Body of pancreas (tissue), 4 donors: ENCODE results near the gene SRPRB. TPM values are rescaled to one million over a fixed set of nuclear protein-coding genes. Genes with fewer than 3 reads are reported as not detected.

ENCODE experiments used
- ATAC-seq: fragments of 150-250 bp; one replicate; pipeline ENCODE4 v1.9.1; 2016
- DNase-seq, 4 donors: peaks; one replicate each; pipeline ENCODE4 v3.0.0-alpha.2; 2019
- H3K27ac ChIP-seq, 4 donors: fragments of 200-600 bp; sonication (generic); 1 replicate in 3 of 4; 2 replicates in 1 of 4; pipeline versions ENCODE4 v1.5.1 to v1.6.1; 2016 to 2019; ENCODE audit warnings: mild to moderate bottlenecking in 1 of 4, mixed read lengths in 1 of 4, moderate library complexity in 1 of 4
- H3K27me3 ChIP-seq, 2 donors: fragments of 200-600 bp; sonication (generic); one replicate each; pipeline ENCODE4 v1.6.0; 2016; ENCODE audit warnings: mild to moderate bottlenecking in 1 of 2
- H3K36me3 ChIP-seq, 2 donors: fragments of 200-600 bp; sonication (generic); replicated peaks in 1 of 2; 2 replicates each; pipeline ENCODE4 v1.5.1; 2016; ENCODE audit warnings: low read depth in 2 of 2; ENCODE audit not compliant: insufficient read depth in 1 of 2
- H3K4me1 ChIP-seq: fragments of 200-600 bp; sonication (generic); one replicate; pipeline ENCODE4 v1.6.0; 2016
- H3K4me3 ChIP-seq, 2 donors: fragments of 200-600 bp; sonication (generic); 1 replicate in 1 of 2; 2 replicates in 1 of 2; pipeline ENCODE4 v1.5.1; 2016 to 2019
- H3K9me3 ChIP-seq, 3 donors: fragments of 200-600 bp; sonication (generic); 1 replicate in 2 of 3; 2 replicates in 1 of 3; pipeline ENCODE4 v1.5.1; 2016
- POLR2A ChIP-seq, 3 donors: fragments of 450-650 bp; IDR thresholded peaks; one replicate each; pipeline ENCODE4 v1.6.1; 2016; ENCODE audit warnings: antibody characterized with exemption in 3 of 3, mild to moderate bottlenecking in 2 of 3
- WGBS, 2 donors: methylation state at CpG; one replicate each; pipeline ENCODE4 v1.1.5; 2017; 5-methylcytosine and 5-hydroxymethylcytosine counted together
- intact Hi-C: fragments of 100-400 bp; cut with DNase I; formaldehyde crosslinking; loops from one replicate; pipeline ENCODE4 v1.15.1; 2023
- total RNA-seq, 2 donors: library from RNA; depleted of rRNA; stranded (reverse); fragments of >200 nt; gene quantifications; one replicate each; pipeline ENCODE4 v1.1.0, GENCODE V29; 2016
- TF ChIP-seq, protein P1 (sequence below), 7 experiments: fragments of 450-650 bp in 4 of 7; fragments of 200-600 bp in 3 of 7; sonication (generic) in 3 of 7; IDR thresholded peaks; one replicate each; pipeline ENCODE4 v1.5.1; 2016 to 2019; ENCODE audit warnings: antibody characterized with exemption in 7 of 7

The SRPRB gene
- total RNA-seq, 2 donors from 2014 or later = 28.3 to 39.4 TPM

DNA sequence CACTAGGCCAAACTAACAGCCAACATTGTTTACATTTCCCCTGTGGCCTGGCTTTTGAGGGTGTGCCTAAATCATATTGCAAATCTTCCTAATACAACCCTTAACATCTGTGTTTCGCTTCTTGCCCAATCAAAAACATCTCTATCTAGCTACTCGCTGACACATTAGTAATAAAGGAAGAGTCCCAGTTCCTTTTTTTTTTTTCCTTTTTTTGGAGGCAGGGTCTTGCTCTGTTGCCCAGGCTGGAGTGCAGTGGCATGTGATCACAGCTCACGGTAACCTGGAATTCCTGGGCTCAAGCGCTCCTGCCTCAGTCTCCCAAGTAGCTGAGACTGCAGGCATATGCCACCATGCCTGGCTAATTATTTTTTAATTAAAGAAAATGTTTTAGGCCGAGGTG, 2.1 kb upstream of the SRPRB start:
- DNase-seq (no peak), ATAC-seq (no peak)
- no peak overlapping the region for H3K4me3 ChIP-seq
- peaks cover 7% of the 10 kb centered on the region for H3K4me1 ChIP-seq
- H3K27ac ChIP-seq = no peak overlapping the region
- no peaks in the 10 kb centered on the region for H3K27me3 ChIP-seq
- 80 to 90% methylated on average over 5 of the region's 5 CpGs for WGBS, 2 donors
- intact Hi-C loops = loop anchor here (10.0 kb wide), 1 partner anchor 139 kb away; the partner anchor contains the start of gene TOPBP1
- peaks cover 0 to 2% of the 10 kb centered on the region in 2 donors for H3K36me3 ChIP-seq
- TF ChIP-seq, protein P1, sequence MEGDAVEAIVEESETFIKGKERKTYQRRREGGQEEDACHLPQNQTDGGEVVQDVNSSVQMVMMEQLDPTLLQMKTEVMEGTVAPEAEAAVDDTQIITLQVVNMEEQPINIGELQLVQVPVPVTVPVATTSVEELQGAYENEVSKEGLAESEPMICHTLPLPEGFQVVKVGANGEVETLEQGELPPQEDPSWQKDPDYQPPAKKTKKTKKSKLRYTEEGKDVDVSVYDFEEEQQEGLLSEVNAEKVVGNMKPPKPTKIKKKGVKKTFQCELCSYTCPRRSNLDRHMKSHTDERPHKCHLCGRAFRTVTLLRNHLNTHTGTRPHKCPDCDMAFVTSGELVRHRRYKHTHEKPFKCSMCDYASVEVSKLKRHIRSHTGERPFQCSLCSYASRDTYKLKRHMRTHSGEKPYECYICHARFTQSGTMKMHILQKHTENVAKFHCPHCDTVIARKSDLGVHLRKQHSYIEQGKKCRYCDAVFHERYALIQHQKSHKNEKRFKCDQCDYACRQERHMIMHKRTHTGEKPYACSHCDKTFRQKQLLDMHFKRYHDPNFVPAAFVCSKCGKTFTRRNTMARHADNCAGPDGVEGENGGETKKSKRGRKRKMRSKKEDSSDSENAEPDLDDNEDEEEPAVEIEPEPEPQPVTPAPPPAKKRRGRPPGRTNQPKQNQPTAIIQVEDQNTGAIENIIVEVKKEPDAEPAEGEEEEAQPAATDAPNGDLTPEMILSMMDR (IDR thresholded peaks at IDR 0.05) = no peak
- TF ChIP-seq POLR2A (IDR thresholded peaks at IDR 0.05) = no peak
- H3K9me3 ChIP-seq = no peaks in the 10 kb centered on the region

- no peak overlapping the region for H3K4me3 ChIP-seq
- H3K36me3 ChIP-seq = peaks cover 0 to 4% of the 10 kb centered on the region in 2 donors
- intact Hi-C loops = loop anchor here (10.0 kb wide), 1 partner anchor 140 kb away; the partner anchor contains the start of gene TOPBP1
- H3K27me3 ChIP-seq = no peaks in the 10 kb centered on the region
- no peak overlapping the region for H3K27ac ChIP-seq
- DNase-seq (no peak), ATAC-seq (no peak)
- TF ChIP-seq, protein P1 (IDR thresholded peaks at IDR 0.05) = no peak
- no peak for TF ChIP-seq POLR2A (IDR thresholded peaks at IDR 0.05)
- no peaks in the 10 kb centered on the region for H3K9me3 ChIP-seq
- WGBS, 2 donors = 31 to 54% methylated on average over 4 of the region's 4 CpGs
- peaks cover 19% of the 10 kb centered on the region for H3K4me1 ChIP-seq
Observed at GRCh38 chr3:133804896-133805295, 719 bp upstream of the SRPRB start.

DNA sequence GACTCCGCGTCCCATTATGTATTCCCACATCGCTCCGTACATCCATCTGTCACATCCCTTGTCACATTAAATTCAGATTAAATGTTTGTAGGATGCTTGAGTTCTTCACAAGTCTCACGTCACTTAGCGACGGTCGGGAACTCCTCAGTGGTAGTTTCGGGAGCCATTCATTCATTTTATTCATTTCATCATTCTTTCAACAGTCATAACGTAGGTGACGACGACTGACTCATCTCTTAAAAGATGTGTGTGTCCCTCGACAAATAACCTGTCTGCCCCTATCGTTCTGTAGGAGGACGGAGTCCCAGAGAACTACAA, 272 bp upstream of the SRPRB start:
- TF ChIP-seq, protein P1 (IDR thresholded peaks at IDR 0.05) = peak in 3 of 7 experiments; percentile 5 to 17 (median 17)
- no peak for TF ChIP-seq POLR2A (IDR thresholded peaks at IDR 0.05)
- intact Hi-C loops = loop anchor here (10.0 kb wide), 1 partner anchor 141 kb away; the partner anchor contains the start of gene TOPBP1

GRCh38 chr3:133812872-133813271, 7.3 kb downstream of the SRPRB start:
- 83 to 100% methylated on average over 1 of the region's 1 CpG for WGBS, 2 donors
- intact Hi-C loops = no loop called here
- H3K27ac ChIP-seq = no peak overlapping the region
- H3K36me3 ChIP-seq = peaks cover 0 to 25% of the 10 kb centered on the region in 2 donors
- ATAC-seq (no peak), DNase-seq (no peak)
- TF ChIP-seq POLR2A (IDR thresholded peaks at IDR 0.05) = no peak
- TF ChIP-seq, protein P1 (IDR thresholded peaks at IDR 0.05) = no peak
- no peaks in the 10 kb centered on the region for H3K27me3 ChIP-seq
- H3K9me3 ChIP-seq = no peaks in the 10 kb centered on the region
- peaks cover 36% of the 10 kb centered on the region for H3K4me1 ChIP-seq
- no peak overlapping the region for H3K4me3 ChIP-seq

More for the DNA sequence above, 272 bp upstream of the SRPRB start:
- peaks cover 23% of the 10 kb centered on the region for H3K4me1 ChIP-seq
- DNase-seq = no peak
- 10 to 13% methylated on average over 15 of the region's 15 CpGs for WGBS, 2 donors
- peak overlapping the region in 1 of 2 donors; percentile 92 for H3K4me3 ChIP-seq
- peak overlapping the region in 2 of 4 donors; percentile 89 to 91 for H3K27ac ChIP-seq
- peaks cover 0 to 7% of the 10 kb centered on the region in 2 donors for H3K36me3 ChIP-seq
- no peaks in the 10 kb centered on the region for H3K27me3 ChIP-seq
- no peak for ATAC-seq
- no peaks in the 10 kb centered on the region for H3K9me3 ChIP-seq

DNA sequence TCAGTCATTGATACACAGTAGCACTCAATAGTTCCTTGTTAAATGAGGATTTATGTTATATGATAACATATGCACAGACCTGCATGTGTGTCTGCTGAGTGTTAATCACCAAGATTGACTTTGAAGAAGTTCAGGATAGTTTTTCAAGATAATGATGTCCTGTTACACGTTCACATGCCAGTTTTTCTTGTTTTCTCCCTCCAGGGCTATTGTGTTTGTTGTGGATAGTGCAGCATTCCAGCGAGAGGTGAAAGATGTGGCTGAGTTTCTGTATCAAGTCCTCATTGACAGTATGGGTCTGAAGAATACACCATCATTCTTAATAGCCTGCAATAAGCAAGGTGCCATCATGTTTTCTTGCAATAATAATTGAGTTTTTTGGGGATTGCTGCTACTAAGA, 9.8 kb downstream of the SRPRB start:
- Histone ChIP-seq H3K27me3 (no peaks in the 10 kb centered on the region), H3K27ac (no peak overlapping the region), H3K9me3 (no peaks in the 10 kb centered on the region), H3K4me3 (no peak overlapping the region), H3K4me1 (peaks cover 15% of the 10 kb centered on the region), H3K36me3 (peaks cover 0 to 29% of the 10 kb centered on the region in 2 donors)
- DNase-seq (no peak), ATAC-seq (no peak)
- intact Hi-C loops = no loop called here
- TF ChIP-seq POLR2A (IDR thresholded peaks at IDR 0.05) = no peak
- TF ChIP-seq, protein P1 (IDR thresholded peaks at IDR 0.05) = no peak
- WGBS, 2 donors = 55 to 58% methylated on average over 2 of the region's 2 CpGs
